ENCODE measurements around the gene HDAC4.

- TF ChIP-seq ZNF274 (IDR thresholded peaks at IDR 0.05; ENCODE audit: low read depth, low read length): no peak
- TF ChIP-seq YY1 (IDR thresholded peaks at IDR 0.05; ENCODE audit: insufficient read depth, insufficient read length): no peak
- TF ChIP-seq SUZ12 (IDR thresholded peaks at IDR 0.05; ENCODE audit: extremely low read depth, insufficient read depth, insufficient read length): no peak
Measured at GRCh38 chr2:239443666-239444567, 43.1 kb upstream of the HDAC4 start.
